Muscle of arm (tissue), 12 donors: ENCODE results near the gene ISYNA1. TPM values are rescaled to one million over a fixed set of nuclear protein-coding genes. Genes with fewer than 3 reads are reported as not detected.

Experiments
- polyA plus RNA-seq, 12 donors: library from polyadenylated mRNA; unstranded; fragments of 120-200 nt; gene quantifications; one replicate each; pipeline ENCODE4 v1.2.1, GENCODE V29; 2013; ENCODE audit not compliant: insufficient read length in 12 of 12

Gene ISYNA1
- polyA plus RNA-seq, 12 donors, result 97.4 to 180 (median 122) TPM; not detected in 1

Other genes starting within 250 kb of the ISYNA1 start
- 1 to 10 TPM in 10 of 12 donors, not detected in 2; 3.2 to 5.8 (median 5.2) TPM for gene MPV17L2, start 244.9 kb downstream of the ISYNA1 start, polyA plus RNA-seq
- 1 to 10 TPM in 10 of 12 donors, not detected in 2; 2.7 to 5.5 (median 3.3) TPM for gene RAB3A, start 234.1 kb downstream of the ISYNA1 start, polyA plus RNA-seq
- gene PDE4C, start 211.7 kb downstream of the ISYNA1 start, polyA plus RNA-seq, result 1 to 10 TPM in 10 of 12 donors, not detected in 2; 1.1 to 8.3 (median 2.9) TPM
- 10 to 100 TPM in 1 of 12 donors, 1 to 10 TPM in 10, not detected in 1; 1.9 to 17.4 (median 3.3) TPM for gene IQCN, start 163.7 kb downstream of the ISYNA1 start, polyA plus RNA-seq
- 100 to 1,000 TPM in 8 of 12 donors, 10 to 100 TPM in 3, not detected in 1; 49.8 to 294 (median 112) TPM for gene JUND, start 156.5 kb downstream of the ISYNA1 start, polyA plus RNA-seq
- gene LSM4, start 115.1 kb downstream of the ISYNA1 start, polyA plus RNA-seq, result 100 to 1,000 TPM in 1 of 12 donors, 10 to 100 TPM in 10, not detected in 1; 71.8 to 123 (median 76.6) TPM
- gene PGPEP1, start 97.5 kb downstream of the ISYNA1 start, polyA plus RNA-seq, result 10 to 100 TPM in 9 of 12 donors, 1 to 10 TPM in 3; 8.5 to 77.8 (median 13.2) TPM
- 1 to 10 TPM in 4 of 12 donors, under 1 TPM in 7, not detected in 1; 0.20 to 9.6 (median 0.54) TPM for gene GDF15, start 52.0 kb downstream of the ISYNA1 start, polyA plus RNA-seq
- gene LRRC25, start 40.5 kb downstream of the ISYNA1 start, polyA plus RNA-seq, result 1 to 10 TPM in 7 of 12 donors, under 1 TPM in 3, not detected in 2; 0.45 to 2.6 (median 1.2) TPM
- 100 to 1,000 TPM in 2 of 12 donors, 10 to 100 TPM in 9, not detected in 1; 72.8 to 126 (median 87.7) TPM for gene SSBP4, start 18.7 kb downstream of the ISYNA1 start, polyA plus RNA-seq
- 10 to 100 TPM in 11 of 12 donors, not detected in 1; 11.1 to 35.4 (median 14.8) TPM for gene ELL, start 83.9 kb upstream of the ISYNA1 start, polyA plus RNA-seq
- 100 to 1,000 TPM in 7 of 12 donors, 10 to 100 TPM in 4, not detected in 1; 81.6 to 157 (median 111) TPM for gene FKBP8, start 105.4 kb upstream of the ISYNA1 start, polyA plus RNA-seq
- gene KXD1, start 119.7 kb upstream of the ISYNA1 start, polyA plus RNA-seq, result 100 to 1,000 TPM in 2 of 12 donors, 10 to 100 TPM in 9, not detected in 1; 58.9 to 125 (median 63.9) TPM
- 1,000 to 10,000 TPM in 8 of 12 donors, 100 to 1,000 TPM in 3, not detected in 1; 779 to 1,239 (median 1,048) TPM for gene UBA52, start 133.7 kb upstream of the ISYNA1 start, polyA plus RNA-seq
- gene REX1BD, start 150.7 kb upstream of the ISYNA1 start, polyA plus RNA-seq, result 10 to 100 TPM in 11 of 12 donors, not detected in 1; 18.6 to 49.6 (median 23.9) TPM
- gene CRLF1, start 168.7 kb upstream of the ISYNA1 start, polyA plus RNA-seq, result 10 to 100 TPM in 5 of 12 donors, 1 to 10 TPM in 6, not detected in 1; 5.2 to 54.5 (median 8.6) TPM
- 10 to 100 TPM in 3 of 12 donors, 1 to 10 TPM in 8, not detected in 1; 4.7 to 19.4 (median 8.2) TPM for gene TMEM59L, start 174.7 kb upstream of the ISYNA1 start, polyA plus RNA-seq
- 1 to 10 TPM in 11 of 12 donors, not detected in 1; 2.8 to 8.5 (median 3.8) TPM for gene KLHL26, start 198.9 kb upstream of the ISYNA1 start, polyA plus RNA-seq
- 10 to 100 TPM in 8 of 12 donors, 1 to 10 TPM in 3, not detected in 1; 9.8 to 29.3 (median 11.7) TPM for gene CRTC1, start 245.5 kb upstream of the ISYNA1 start, polyA plus RNA-seq